PC-3 (cell line): ENCODE measurements around the gene GPRIN1. TPM values are rescaled to one million over a fixed set of nuclear protein-coding genes. Genes with fewer than 3 reads are reported as not detected.

Experiments
- ATAC-seq: fragments of 200-7000 bp; cut with Tn5 transposase; 2 replicates; pipeline ENCODE4 v1.9.1; 2020; ENCODE audit warnings: mild to moderate bottlenecking, moderate library complexity
- BruUV-seq: library from RNA; stranded (reverse); fragments of 400-500 nt; replicated peaks from 2 replicates; lab custom pipeline; 2021; lab: Mats Ljungman, UMichigan
- CTCF ChIA-PET: fragments of 300-600 bp; sonication (Branson Sonifier 250); formaldehyde crosslinking; loops from one replicate; lab custom pipeline; 2022; ENCODE audit warnings: antibody characterized with exemption; lab: Charles Lee
- POLR2A ChIA-PET: fragments of 300-600 bp; sonication (Branson Sonifier 250); formaldehyde crosslinking; loops from one replicate; lab custom pipeline; 2022; ENCODE audit warnings: antibody characterized with exemption; ENCODE audit not compliant: unreplicated experiment; lab: Charles Lee
- DNase-seq: peaks from one replicate; pipeline ENCODE4 v3.0.0-alpha.2; 2015
- H2AFZ ChIP-seq: fragments of 300-600 bp; sonication (generic); 2 replicates; pipeline ENCODE4 v1.6.0; 2016; ENCODE audit warnings: antibody characterized with exemption, low read length
- H3F3A ChIP-seq: fragments of 300-600 bp; sonication (generic); one replicate; pipeline ENCODE4 v1.6.0; 2017; ENCODE audit warnings: antibody characterized with exemption, low read length, control low read depth, mild to moderate bottlenecking; ENCODE audit not compliant: unreplicated experiment
- H3K27ac ChIP-seq: fragments of 300-600 bp; sonication (generic); 2 replicates; pipeline ENCODE4 v1.5.1; 2016; ENCODE audit warnings: mild to moderate bottlenecking, low read length
- H3K27me3 ChIP-seq: fragments of 300-600 bp; sonication (generic); 2 replicates; pipeline ENCODE4 v1.6.1; 2016; ENCODE audit warnings: low read length, mixed read lengths
- H3K36me3 ChIP-seq: fragments of 300-600 bp; sonication (generic); 2 replicates; pipeline ENCODE4 v1.6.1; 2016; ENCODE audit warnings: low read depth, mixed run types, low read length, mixed read lengths
- H3K4me1 ChIP-seq: fragments of 300-600 bp; sonication (generic); 2 replicates; pipeline ENCODE4 v1.5.1; 2016; ENCODE audit warnings: low read length; ENCODE audit not compliant: insufficient read depth
- H3K4me2 ChIP-seq: fragments of 300-600 bp; sonication (generic); 2 replicates; pipeline ENCODE4 v1.6.0; 2016; ENCODE audit warnings: low read length
- H3K4me3 ChIP-seq: fragments of 300-600 bp; sonication (generic); 2 replicates; pipeline ENCODE4 v1.5.1; 2016; ENCODE audit warnings: mild to moderate bottlenecking, low read length, mixed read lengths
- H3K79me2 ChIP-seq: fragments of 300-600 bp; sonication (generic); 2 replicates; pipeline ENCODE4 v1.6.1; 2017; ENCODE audit warnings: low read length, mixed read lengths
- H3K9ac ChIP-seq: fragments of 300-600 bp; sonication (generic); 2 replicates; pipeline ENCODE4 v1.6.0; 2016; ENCODE audit warnings: mild to moderate bottlenecking, low read length
- H3K9me2 ChIP-seq: fragments of 300-600 bp; sonication (generic); replicated peaks from 2 replicates; pipeline ENCODE4 v1.6.1; 2016; ENCODE audit warnings: mixed run types, low read length, mixed read lengths
- H3K9me3 ChIP-seq: fragments of 300-600 bp; sonication (generic); 2 replicates; pipeline ENCODE4 v1.6.1; 2016; ENCODE audit warnings: low read length, mixed read lengths
- H4K20me1 ChIP-seq: fragments of 300-600 bp; sonication (generic); 2 replicates; pipeline ENCODE4 v1.6.1; 2016; ENCODE audit warnings: low read length, mixed read lengths
- CTCF ChIP-seq: fragments of 300-600 bp; sonication (generic); conservative IDR thresholded peaks from 2 replicates; pipeline ENCODE4 v1.5.1; 2017; ENCODE audit warnings: antibody characterized with exemption, low read depth, mild to moderate bottlenecking, low read length
- EZH2 ChIP-seq: fragments of 300-600 bp; sonication (generic); IDR thresholded peaks from one replicate; pipeline ENCODE4 v1.6.1; 2017; ENCODE audit warnings: antibody characterized with exemption, mild to moderate bottlenecking, low read length; ENCODE audit not compliant: unreplicated experiment
- EZH2phosphoT487 ChIP-seq: fragments of 300-600 bp; sonication (generic); IDR thresholded peaks from 2 replicates; pipeline ENCODE4 v1.6.1; 2018; ENCODE audit warnings: mild to moderate bottlenecking, antibody characterized with exemption, low read length, borderline replicate concordance
- intact Hi-C: fragments of 100-400 bp; cut with micrococcal nuclease; formaldehyde crosslinking; loops from 2 replicates; pipeline ENCODE4 v1.9.0; 2023
- total RNA-seq: library from RNA; depleted of rRNA; stranded (reverse); fragments of >200 nt; gene quantifications from 2 replicates; pipeline ENCODE4 v1.2.3, GENCODE V29; 2014

The GPRIN1 gene
- total RNA-seq, 1 experiment from 2014 or later, result 18.7 TPM

GRCh38 chr5:176550275-176550831, 59.6 kb downstream of the GPRIN1 start:
- Histone ChIP-seq H3K4me1 (peaks cover 41% of the 10 kb centered on the region), H3K4me2 (no peak overlapping the region), H3K9me2 (no peaks in the 10 kb centered on the region), H4K20me1 (no peaks in the 10 kb centered on the region), H3K36me3 (no peaks in the 10 kb centered on the region), H3F3A (no peaks in the 10 kb centered on the region), H3K9me3 (no peaks in the 10 kb centered on the region), H3K79me2 (peaks cover under 1% of the 10 kb centered on the region; the same call in 1 of the 2 replicates), H3K27ac (no peak overlapping the region), H2AFZ (no peak overlapping the region), H3K4me3 (no peak overlapping the region), H3K9ac (no peak overlapping the region), H3K27me3 (no peaks in the 10 kb centered on the region)
- no peak for TF ChIP-seq CTCF
- no peak for TF ChIP-seq EZH2phosphoT487
- no peak for TF ChIP-seq EZH2
- no TSS peak for BruUV-seq
- ChIA-PET CTCF (no interaction called here), POLR2A (no interaction called here)
- intact Hi-C loops, result no loop called here
- ATAC-seq (no peak), DNase-seq (no peak)

GRCh38 chr5:176549871-176550270, 60.1 kb downstream of the GPRIN1 start:
- no peak overlapping the region for H3K4me2 ChIP-seq
- POLR2A ChIA-PET, result no interaction called here
- H3K4me3 ChIP-seq, result no peak overlapping the region
- no peak overlapping the region for H3K27ac ChIP-seq
- ATAC-seq (no peak), DNase-seq (no peak)
- no TSS peak for BruUV-seq
- H3F3A ChIP-seq, result no peaks in the 10 kb centered on the region
- no peaks in the 10 kb centered on the region for H4K20me1 ChIP-seq
- H3K9me3 ChIP-seq, result no peaks in the 10 kb centered on the region
- H3K27me3 ChIP-seq, result no peaks in the 10 kb centered on the region
- H3K9me2 ChIP-seq, result no peaks in the 10 kb centered on the region
- H3K36me3 ChIP-seq, result no peaks in the 10 kb centered on the region
- peaks cover 6% of the 10 kb centered on the region for H3K79me2 ChIP-seq
- TF ChIP-seq EZH2 (no peak), EZH2phosphoT487 (no peak)
- CTCF ChIA-PET, result no interaction called here
- no peak overlapping the region for H3K9ac ChIP-seq
- intact Hi-C loops, result no loop called here
- peaks cover 44% of the 10 kb centered on the region for H3K4me1 ChIP-seq
- H2AFZ ChIP-seq, result no peak overlapping the region

GRCh38 chr5:176548967-176549444, 61.0 kb downstream of the GPRIN1 start, which contains the start of gene CDHR2:
CDHR2 (plus strand) TSS chr5:176549342; CDS start chr5:176565353, 16,011 bp downstream.
- H3K27ac ChIP-seq, result peak within 1 kb of the TSS; percentile 16
- no TSS peak for BruUV-seq
- POLR2A ChIA-PET, result no interaction called here
- H3K36me3 ChIP-seq, result no peaks in the 10 kb centered on the region
- ATAC-seq (no peak), DNase-seq (no peak)
- H3K4me2 ChIP-seq, result no peak within 1 kb of the TSS
- H3K9ac ChIP-seq, result no peak within 1 kb of the TSS; the same call in 1 of the 2 replicates
- CTCF ChIA-PET, result no interaction called here
- peaks cover 48% of the 10 kb centered on the region for H3K4me1 ChIP-seq
- H3K27me3 ChIP-seq, result no peaks in the 10 kb centered on the region
- intact Hi-C loops, result no loop called here
- no peaks in the 10 kb centered on the region for H4K20me1 ChIP-seq
- H3K9me3 ChIP-seq, result no peaks in the 10 kb centered on the region
- peaks cover 13% of the 10 kb centered on the region for H3K79me2 ChIP-seq
- TF ChIP-seq EZH2phosphoT487, result no peak
- no peak for TF ChIP-seq CTCF
- no peak for TF ChIP-seq EZH2
- no peak within 1 kb of the TSS for H3K4me3 ChIP-seq
- H3F3A ChIP-seq, result no peaks in the 10 kb centered on the region
- no peaks in the 10 kb centered on the region for H3K9me2 ChIP-seq
- no peak within 1 kb of the TSS for H2AFZ ChIP-seq
